Keratinocyte (primary cell): ENCODE data around the gene HSD11B1L. TPM values are rescaled to one million over a fixed set of nuclear protein-coding genes. Genes with fewer than 3 reads are reported as not detected.

Source experiments
- DNase-seq: peaks from one replicate; pipeline ENCODE4 v3.0.0-alpha.2; 2011; ENCODE audit warnings: low read depth, missing footprints, low spot score
- FAIRE-seq: peaks from 2 replicates; lab custom pipeline; 2011; peaks lifted over from hg19 to GRCh38; lab: Jason Lieb, UNC
- H2AFZ ChIP-seq: 2 replicates; pipeline ENCODE4 v1.6.0; 2012; ENCODE audit warnings: low read length, control low read depth, inconsistent platforms; ENCODE audit not compliant: control insufficient read depth
- H3K27ac ChIP-seq: 2 replicates; pipeline ENCODE4 v1.5.1; 2011; ENCODE audit warnings: low read length; ENCODE audit not compliant: control insufficient read depth, insufficient read depth
- H3K27me3 ChIP-seq: 3 replicates; pipeline ENCODE4 v1.6.0; 2011; ENCODE audit warnings: low read length; ENCODE audit not compliant: control insufficient read depth, insufficient read depth; ENCODE audit errors: extremely low read depth
- H3K36me3 ChIP-seq, 2 experiments: 2 replicates in 1 of 2; 3 replicates in 1 of 2; pipeline ENCODE4 v1.5.1; 2011; ENCODE audit warnings: low read length in 2 of 2, mild to moderate bottlenecking in 1 of 2; ENCODE audit not compliant: control insufficient read depth in 2 of 2, insufficient read depth in 2 of 2; ENCODE audit errors: extremely low read depth in 1 of 2
- H3K4me1 ChIP-seq: 3 replicates; pipeline ENCODE4 v1.5.1; 2011; ENCODE audit warnings: low read length; ENCODE audit not compliant: control insufficient read depth, insufficient read depth; ENCODE audit errors: extremely low read depth
- H3K4me2 ChIP-seq: 3 replicates; pipeline ENCODE4 v1.6.0; 2011; ENCODE audit warnings: low read depth, low read length; ENCODE audit not compliant: control insufficient read depth, insufficient read depth; ENCODE audit errors: extremely low read depth
- H3K4me3 ChIP-seq, 3 experiments: fragments of 200-600 bp in 1 of 3; sonication (generic) in 1 of 3; 2 replicates in 2 of 3; 3 replicates in 1 of 3; pipeline ENCODE4 v1.5.1; 2011 to 2016; ENCODE audit warnings: low read length in 3 of 3, mild to moderate bottlenecking in 3 of 3, control low read depth in 2 of 3, inconsistent platforms in 1 of 3, low read depth in 1 of 3, mixed read lengths in 1 of 3, mixed run types in 1 of 3, moderate library complexity in 1 of 3; ENCODE audit not compliant: control insufficient read depth in 2 of 3, insufficient read depth in 2 of 3; ENCODE audit errors: extremely low read depth in 1 of 3
- H3K79me2 ChIP-seq: 2 replicates; pipeline ENCODE4 v1.6.0; 2012; ENCODE audit warnings: low read length; ENCODE audit not compliant: control insufficient read depth, insufficient read depth
- H3K9ac ChIP-seq: 3 replicates; pipeline ENCODE4 v1.6.0; 2011; ENCODE audit warnings: low read length; ENCODE audit not compliant: control insufficient read depth, insufficient read depth; ENCODE audit errors: extremely low read depth
- H3K9me1 ChIP-seq: 3 replicates; pipeline ENCODE4 v1.6.0; 2011; ENCODE audit warnings: low read length; ENCODE audit not compliant: control insufficient read depth, insufficient read depth; ENCODE audit errors: extremely low read depth
- H3K9me3 ChIP-seq: 2 replicates; pipeline ENCODE4 v1.5.1; 2012; ENCODE audit warnings: low read depth, low read length; ENCODE audit not compliant: control insufficient read depth
- H4K20me1 ChIP-seq: 3 replicates; pipeline ENCODE4 v1.6.0; 2011; ENCODE audit warnings: low read length; ENCODE audit not compliant: control insufficient read depth, insufficient read depth; ENCODE audit errors: extremely low read depth
- CTCF ChIP-seq, 3 experiments: IDR thresholded peaks in 1 of 3; conservative IDR thresholded peaks in 1 of 3; optimal IDR thresholded peaks in 1 of 3; 2 replicates in 2 of 3; 3 replicates in 1 of 3; pipeline versions ENCODE3 to v1.5.1; 2011; ENCODE audit warnings: low read length in 3 of 3, mild to moderate bottlenecking in 3 of 3, moderate library complexity in 2 of 3, control low read depth in 1 of 3, inconsistent platforms in 1 of 3; ENCODE audit not compliant: insufficient read depth in 2 of 3; ENCODE audit errors: extremely low read depth in 1 of 3
- EZH2 ChIP-seq: IDR thresholded peaks from one replicate; pipeline ENCODE4 v1.6.1; 2012; ENCODE audit warnings: inconsistent platforms, mild to moderate bottlenecking, low read length, moderate library complexity
- dilution Hi-C: fragments of 300-500 bp; cut with MboI; formaldehyde crosslinking; loops from one replicate; pipeline ENCODE4 v1.7.0; 2020; ENCODE audit warnings: low sequenced_read_pairs; ENCODE audit not compliant: extremely low pct_ligation_motif_present
- polyA plus RNA-seq, 5 experiments: library from polyadenylated mRNA; depleted of rRNA in 3 of 5; stranded (reverse) in 3 of 5; stranded (forward) in 1 of 5; unstranded in 1 of 5; fragments of >200 nt; gene quantifications; 1 replicate in 1 of 5; 2 replicates in 3 of 5; 3 replicates in 1 of 5; pipeline versions ENCODE4 v1.2.1 to v1.2.3, GENCODE V29; 2011 to 2012; ENCODE audit warnings: missing spikeins in 2 of 5, low read depth in 1 of 5, low replicate concordance in 1 of 5

The HSD11B1L gene
- polyA plus RNA-seq, 1 donor (not counting 4 experiments of a cell fraction or from before 2014, with no cell fraction given): 3.7 TPM

- peak overlapping the region; percentile 42 for H3K27ac ChIP-seq
- no peak for FAIRE-seq
- no peak for DNase-seq
- H3K9me3 ChIP-seq: no peaks in the 10 kb centered on the region
- peaks cover 47% of the 10 kb centered on the region for H4K20me1 ChIP-seq
- peaks cover 7% of the 10 kb centered on the region for H3K4me1 ChIP-seq
- TF ChIP-seq CTCF (optimal IDR thresholded peaks at IDR 0.05 in 1 of 3, IDR thresholded peaks at IDR 0.05 in 1 of 3, conservative IDR thresholded peaks at IDR 0.05 in 1 of 3; ENCODE audit: extremely low read depth in 1 of 3, insufficient read depth in 2 of 3, low read length in 3 of 3): no peak
- H3K36me3 ChIP-seq: peaks cover 14 to 54% of the 10 kb centered on the region in 2 experiments
- no peaks in the 10 kb centered on the region for H3K9me1 ChIP-seq
- peaks cover 52% of the 10 kb centered on the region for H3K79me2 ChIP-seq
- H2AFZ ChIP-seq: no peak overlapping the region
- H3K4me2 ChIP-seq: peak overlapping the region; percentile 84
- no peaks in the 10 kb centered on the region for H3K27me3 ChIP-seq
- peak overlapping the region; percentile 98 for H3K9ac ChIP-seq
- dilution Hi-C loops: no loop called here
- peak overlapping the region; percentile 81 to 84 (median 82) for H3K4me3 ChIP-seq
These were observed 11.2 kb downstream of the HSD11B1L start for GRCh38 chr19:5691822-5692722.

- peak overlapping the region; percentile 84 for H3K4me2 ChIP-seq
- H2AFZ ChIP-seq: no peak overlapping the region
- peaks cover 14 to 54% of the 10 kb centered on the region in 2 experiments for H3K36me3 ChIP-seq
- H3K4me3 ChIP-seq: no peak overlapping the region
- H3K9me3 ChIP-seq: no peaks in the 10 kb centered on the region
- FAIRE-seq (no peak), DNase-seq (no peak)
- dilution Hi-C loops: no loop called here
- no peak overlapping the region for H3K27ac ChIP-seq
- no peaks in the 10 kb centered on the region for H3K9me1 ChIP-seq
- H3K27me3 ChIP-seq: no peaks in the 10 kb centered on the region
- no peak for TF ChIP-seq EZH2
- no peak for TF ChIP-seq CTCF (optimal IDR thresholded peaks at IDR 0.05 in 1 of 3, IDR thresholded peaks at IDR 0.05 in 1 of 3, conservative IDR thresholded peaks at IDR 0.05 in 1 of 3; ENCODE audit: extremely low read depth in 1 of 3, insufficient read depth in 2 of 3, low read length in 3 of 3)
- peaks cover 52% of the 10 kb centered on the region for H3K79me2 ChIP-seq
- H3K4me1 ChIP-seq: peaks cover 7% of the 10 kb centered on the region
- H4K20me1 ChIP-seq: peaks cover 47% of the 10 kb centered on the region
- H3K9ac ChIP-seq: peak overlapping the region; percentile 98
These were observed 11.9 kb downstream of the HSD11B1L start for GRCh38 chr19:5692723-5693194.
